Measurements from ENCODE around the gene ASB10. TPM values are rescaled to one million over a fixed set of nuclear protein-coding genes. Genes with fewer than 3 reads are reported as not detected.
A peak's percentile ranks its signal among the peaks of the same experiment; 100 is the strongest.

The ASB10 gene
- total RNA-seq, 1 donor from 2014 or later: not detected

GRCh38 chr7:151135866-151136843 is 50.9 kb downstream of the ASB10 start:
- TF ChIP-seq CTCF (IDR thresholded peaks at IDR 0.05; ENCODE audit: insufficient read depth, low read length, severe bottlenecking): no peak
- DNase-seq (ENCODE audit: low read depth): no peak
- no peak for FAIRE-seq
- no peaks in the 10 kb centered on the region for H3K27me3 ChIP-seq (ENCODE audit: control insufficient read depth, insufficient read depth, low read length)
- no peak overlapping the region for H3K4me3 ChIP-seq (ENCODE audit: low read depth, low read length)
- H3K36me3 ChIP-seq (ENCODE audit: control insufficient read depth, insufficient read depth, low read length): peaks cover 61% of the 10 kb centered on the region

GRCh38 chr7:151135525-151135845 is 51.6 kb downstream of the ASB10 start:
- FAIRE-seq (no peak), DNase-seq (ENCODE audit: low read depth) (no peak)
- Histone ChIP-seq H3K4me3 (ENCODE audit: low read depth, low read length) (no peak overlapping the region), H3K27me3 (ENCODE audit: control insufficient read depth, insufficient read depth, low read length) (no peaks in the 10 kb centered on the region), H3K36me3 (ENCODE audit: control insufficient read depth, insufficient read depth, low read length) (peaks cover 59% of the 10 kb centered on the region)
- TF ChIP-seq CTCF (IDR thresholded peaks at IDR 0.05; ENCODE audit: insufficient read depth, low read length, severe bottlenecking): no peak

GRCh38 chr7:151134743-151135524 is 52.1 kb downstream of the ASB10 start:
- no peak for FAIRE-seq
- peaks cover 63% of the 10 kb centered on the region for H3K36me3 ChIP-seq (ENCODE audit: control insufficient read depth, insufficient read depth, low read length)

GRCh38 chr7:151133986-151134742 is 52.9 kb downstream of the ASB10 start:
- FAIRE-seq (no peak), DNase-seq (ENCODE audit: low read depth) (no peak)
- no peak for TF ChIP-seq CTCF (IDR thresholded peaks at IDR 0.05; ENCODE audit: insufficient read depth, low read length, severe bottlenecking)
- Histone ChIP-seq H3K4me3 (ENCODE audit: low read depth, low read length) (no peak overlapping the region), H3K36me3 (ENCODE audit: control insufficient read depth, insufficient read depth, low read length) (peaks cover 64% of the 10 kb centered on the region), H3K27me3 (ENCODE audit: control insufficient read depth, insufficient read depth, low read length) (no peaks in the 10 kb centered on the region)

More at GRCh38 chr7:151134743-151135524, 52.1 kb downstream of the ASB10 start:
- TF ChIP-seq CTCF (IDR thresholded peaks at IDR 0.05; ENCODE audit: insufficient read depth, low read length, severe bottlenecking): no peak
- DNase-seq (ENCODE audit: low read depth): no peak
- Histone ChIP-seq H3K27me3 (ENCODE audit: control insufficient read depth, insufficient read depth, low read length) (no peaks in the 10 kb centered on the region), H3K4me3 (ENCODE audit: low read depth, low read length) (no peak overlapping the region)

- Histone ChIP-seq H3K36me3 (ENCODE audit: control insufficient read depth, insufficient read depth, low read length) (peaks cover 68% of the 10 kb centered on the region), H3K27me3 (ENCODE audit: control insufficient read depth, insufficient read depth, low read length) (no peaks in the 10 kb centered on the region), H3K4me3 (ENCODE audit: low read depth, low read length) (no peak overlapping the region)
- DNase-seq (ENCODE audit: low read depth) (no peak), FAIRE-seq (peak; percentile 28)
- TF ChIP-seq CTCF (IDR thresholded peaks at IDR 0.05; ENCODE audit: insufficient read depth, low read length, severe bottlenecking): no peak
These were observed 53.6 kb downstream of the ASB10 start for GRCh38 chr7:151133266-151133985.
